Measurements from ENCODE around the gene C20orf173. TPM values are rescaled to one million over a fixed set of nuclear protein-coding genes. Genes with fewer than 3 reads are reported as not detected.
"Not testable (repeated sequence)": the region's sequence is repeated elsewhere in the genome, so short reads cannot be mapped to it uniquely, and the experiment has no call there.

The C20orf173 gene
- polyA plus RNA-seq, 1 of the 3 experiments (the other 2 are of a cell fraction), result not detected

- TF ChIP-seq REST (IDR thresholded peaks at IDR 0.05; ENCODE audit: low read depth, low read length) (no peak), NRF1 (IDR thresholded peaks at IDR 0.05; ENCODE audit: low read depth, low read length) (no peak), TEAD4 (IDR thresholded peaks at IDR 0.05; ENCODE audit: borderline replicate concordance, insufficient read depth) (no peak), NFIC (IDR thresholded peaks at IDR 0.05; ENCODE audit: borderline replicate concordance) (no peak), RFX5 (IDR thresholded peaks at IDR 0.05; ENCODE audit: low read length) (no peak), JUND (IDR thresholded peaks at IDR 0.05) (no peak)
- TF ChIP-seq, protein P1, sequence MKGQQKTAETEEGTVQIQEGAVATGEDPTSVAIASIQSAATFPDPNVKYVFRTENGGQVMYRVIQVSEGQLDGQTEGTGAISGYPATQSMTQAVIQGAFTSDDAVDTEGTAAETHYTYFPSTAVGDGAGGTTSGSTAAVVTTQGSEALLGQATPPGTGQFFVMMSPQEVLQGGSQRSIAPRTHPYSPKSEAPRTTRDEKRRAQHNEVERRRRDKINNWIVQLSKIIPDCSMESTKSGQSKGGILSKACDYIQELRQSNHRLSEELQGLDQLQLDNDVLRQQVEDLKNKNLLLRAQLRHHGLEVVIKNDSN (IDR thresholded peaks at IDR 0.05; ENCODE audit: borderline replicate concordance, low read depth), result no peak
Observed at GRCh38 chr20:35555951-35556645, 26.6 kb upstream of the C20orf173 start (continued).

DNA sequence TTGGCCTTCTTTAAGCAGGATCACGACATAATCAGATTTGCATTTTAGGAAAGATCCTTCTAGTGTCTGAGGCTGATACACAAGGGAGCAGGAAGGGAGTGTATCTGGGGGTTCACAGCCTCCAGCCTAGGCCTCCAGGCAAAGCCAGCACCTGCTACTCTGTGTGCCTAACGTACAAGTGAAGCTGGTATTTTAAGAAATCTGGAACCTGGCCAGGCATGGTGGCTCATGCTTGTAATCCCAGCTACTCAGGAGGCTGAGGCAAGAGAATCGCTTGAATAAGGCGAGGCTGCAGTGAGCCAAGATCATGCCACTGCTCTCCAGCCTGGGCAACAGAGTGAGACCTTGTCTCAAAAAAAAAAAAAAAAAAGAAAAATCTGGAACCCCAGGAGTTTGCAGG is 26.0 kb upstream of the C20orf173 start:
- DNase-seq; POLR2A ChIA-PET; H3K27ac ChIP-seq (ENCODE audit: low read depth in 2 of 2, low read length in 1 of 2); H3K27me3 ChIP-seq (ENCODE audit: insufficient read depth); H3K79me2 ChIP-seq (ENCODE audit: insufficient read depth); H3K4me1 ChIP-seq (ENCODE audit: control insufficient read depth in 1 of 2, insufficient read depth in 2 of 2, low read depth in 1 of 2, low read length in 1 of 2); H3K9me2 ChIP-seq; H2AFZ ChIP-seq (ENCODE audit: low read depth); H3K4me2 ChIP-seq; H3K4me3 ChIP-seq (ENCODE audit: low read depth in 2 of 2, low read length in 1 of 2); H3F3A ChIP-seq (replicated peaks; ENCODE audit: insufficient read depth); H4K20me1 ChIP-seq (ENCODE audit: insufficient read depth); H3K9me3 ChIP-seq; H3K9ac ChIP-seq: not testable (repeated sequence)
- WGBS (ENCODE audit: low lambda C conversion rate), result 91% methylated on average over 4 of the region's 4 CpGs
- peaks cover 1 to 53% of the 10 kb centered on the region in 2 experiments for H3K36me3 ChIP-seq (replicated peaks in 1 of 2; ENCODE audit: control insufficient read depth in 1 of 2, insufficient read depth in 2 of 2, low read length in 1 of 2)
- CTCF ChIA-PET, result interaction anchor here (0.7 kb wide), 1 partner anchor 12 kb away, joined by 3 read pairs; no protein-coding TSS in a partner anchor

DNA sequence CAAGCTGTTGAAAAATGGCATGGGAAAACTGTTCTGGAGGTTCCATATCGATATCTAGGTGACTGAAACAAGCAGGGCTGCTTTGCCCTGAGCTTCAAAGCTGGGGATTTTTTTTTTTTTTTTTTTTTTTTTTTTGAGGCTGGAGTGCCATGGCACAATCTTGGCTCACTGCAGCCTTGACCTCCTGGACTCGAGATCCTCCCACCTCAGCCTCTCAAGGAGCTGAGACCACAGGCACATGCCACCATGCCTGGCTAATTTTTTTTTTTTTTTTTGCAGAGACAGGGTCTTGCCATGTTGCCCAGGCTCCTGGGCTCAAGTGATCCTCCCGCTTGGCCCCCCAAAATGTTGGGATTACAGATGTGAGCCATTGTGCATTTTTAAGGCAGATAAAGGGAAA is 23.5 kb upstream of the C20orf173 start:
- no peaks in the 10 kb centered on the region for H3K9me2 ChIP-seq
- peaks cover 23 to 64% of the 10 kb centered on the region in 2 experiments for H3K36me3 ChIP-seq (replicated peaks in 1 of 2; ENCODE audit: control insufficient read depth in 1 of 2, insufficient read depth in 2 of 2, low read length in 1 of 2)
- no peaks in the 10 kb centered on the region for H3K27me3 ChIP-seq (ENCODE audit: insufficient read depth)
- WGBS (ENCODE audit: low lambda C conversion rate), result 93% methylated on average over 3 of the region's 3 CpGs
- no peak overlapping the region for H3K4me2 ChIP-seq
- no peak overlapping the region for H3K4me3 ChIP-seq (ENCODE audit: low read depth in 2 of 2, low read length in 1 of 2)
- no peaks in the 10 kb centered on the region for H4K20me1 ChIP-seq (ENCODE audit: insufficient read depth)
- H3K9ac ChIP-seq, result no peak overlapping the region
- DNase-seq, result no peak
- H3K79me2 ChIP-seq (ENCODE audit: insufficient read depth), result no peaks in the 10 kb centered on the region
- H3F3A ChIP-seq (replicated peaks; ENCODE audit: insufficient read depth), result no peaks in the 10 kb centered on the region
- no peak overlapping the region for H3K27ac ChIP-seq (ENCODE audit: low read depth in 2 of 2, low read length in 1 of 2)
- CTCF ChIA-PET, result no interaction called here
- H3K4me1 ChIP-seq (ENCODE audit: control insufficient read depth in 1 of 2, insufficient read depth in 2 of 2, low read depth in 1 of 2, low read length in 1 of 2), result no peaks in the 10 kb centered on the region
- TF ChIP-seq REST (IDR thresholded peaks at IDR 0.05; ENCODE audit: low read depth, low read length) (no peak), YY1 (IDR thresholded peaks at IDR 0.05; ENCODE audit: low read depth) (no peak), FOSL2 (IDR thresholded peaks at IDR 0.05; ENCODE audit: borderline replicate concordance, low read depth) (no peak), EZH2phosphoT487 (IDR thresholded peaks at IDR 0.05; ENCODE audit: borderline replicate concordance, low read depth) (no peak), MEF2A (IDR thresholded peaks at IDR 0.05; ENCODE audit: borderline replicate concordance, low read depth) (no peak)
- TF ChIP-seq, protein P1 (IDR thresholded peaks at IDR 0.05; ENCODE audit: borderline replicate concordance, low read depth), result no peak
- TF ChIP-seq, protein P2, sequence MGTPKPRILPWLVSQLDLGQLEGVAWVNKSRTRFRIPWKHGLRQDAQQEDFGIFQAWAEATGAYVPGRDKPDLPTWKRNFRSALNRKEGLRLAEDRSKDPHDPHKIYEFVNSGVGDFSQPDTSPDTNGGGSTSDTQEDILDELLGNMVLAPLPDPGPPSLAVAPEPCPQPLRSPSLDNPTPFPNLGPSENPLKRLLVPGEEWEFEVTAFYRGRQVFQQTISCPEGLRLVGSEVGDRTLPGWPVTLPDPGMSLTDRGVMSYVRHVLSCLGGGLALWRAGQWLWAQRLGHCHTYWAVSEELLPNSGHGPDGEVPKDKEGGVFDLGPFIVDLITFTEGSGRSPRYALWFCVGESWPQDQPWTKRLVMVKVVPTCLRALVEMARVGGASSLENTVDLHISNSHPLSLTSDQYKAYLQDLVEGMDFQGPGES (IDR thresholded peaks at IDR 0.05; ENCODE audit: low read depth, low read length), result no peak
- no peaks in the 10 kb centered on the region for H3K9me3 ChIP-seq
- H2AFZ ChIP-seq (ENCODE audit: low read depth), result no peak overlapping the region
- POLR2A ChIA-PET, result interaction anchor here (0.7 to 1.5 kb wide), 2 partner anchors 10 to 104 kb away, joined by 4 to 8 read pairs; partner anchors contain the start of gene ERGIC3
